ENCODE results near the gene TP63. TPM values are rescaled to one million over a fixed set of nuclear protein-coding genes. Genes with fewer than 3 reads are reported as not detected.

Gene TP63
- polyA plus RNA-seq, 3 donors, result 1.5 to 2.0 (median 2.0) TPM

- no peak for DNase-seq
Observed at GRCh38 chr3:189911001-189911400, 279.8 kb downstream of the TP63 start.

DNA sequence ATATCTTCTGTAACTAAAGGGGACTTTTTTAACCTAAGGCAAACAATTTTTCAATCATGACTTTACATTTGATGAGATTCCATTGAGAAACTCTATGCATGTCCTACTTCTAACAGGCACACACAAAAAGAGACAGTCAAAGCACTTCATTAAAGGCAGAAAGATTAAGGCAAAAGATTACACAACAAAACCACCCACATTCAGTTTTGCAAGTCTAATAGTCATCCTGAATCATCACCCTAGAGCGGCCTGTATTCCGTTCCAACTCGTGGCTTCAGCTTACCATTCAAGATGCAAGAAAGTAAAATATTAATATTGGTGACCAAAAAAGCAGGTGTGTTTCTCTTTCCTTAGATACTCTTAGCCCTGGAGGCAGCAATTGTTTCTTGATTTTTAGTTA, 283.6 kb downstream of the TP63 start:
- DNase-seq, result no peak

DNA sequence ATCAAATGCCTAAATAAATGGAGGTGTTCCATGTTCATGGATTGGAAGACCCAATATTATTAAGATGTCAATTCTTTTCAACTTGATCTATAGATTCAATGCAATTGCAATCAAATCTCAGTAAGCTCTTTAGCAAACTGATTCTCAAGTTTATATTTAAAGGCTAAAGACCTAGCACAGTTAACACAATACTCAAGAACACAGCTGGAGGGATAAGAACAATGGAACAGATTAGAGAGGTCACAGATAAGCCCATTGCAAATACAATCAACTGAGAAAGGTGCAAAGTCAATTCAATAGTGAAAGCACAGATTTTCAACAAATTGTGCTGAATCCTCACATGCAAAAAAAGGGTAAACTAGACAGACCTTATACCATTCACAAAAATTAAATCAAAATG, 290.6 kb downstream of the TP63 start:
- DNase-seq, result no peak

DNA sequence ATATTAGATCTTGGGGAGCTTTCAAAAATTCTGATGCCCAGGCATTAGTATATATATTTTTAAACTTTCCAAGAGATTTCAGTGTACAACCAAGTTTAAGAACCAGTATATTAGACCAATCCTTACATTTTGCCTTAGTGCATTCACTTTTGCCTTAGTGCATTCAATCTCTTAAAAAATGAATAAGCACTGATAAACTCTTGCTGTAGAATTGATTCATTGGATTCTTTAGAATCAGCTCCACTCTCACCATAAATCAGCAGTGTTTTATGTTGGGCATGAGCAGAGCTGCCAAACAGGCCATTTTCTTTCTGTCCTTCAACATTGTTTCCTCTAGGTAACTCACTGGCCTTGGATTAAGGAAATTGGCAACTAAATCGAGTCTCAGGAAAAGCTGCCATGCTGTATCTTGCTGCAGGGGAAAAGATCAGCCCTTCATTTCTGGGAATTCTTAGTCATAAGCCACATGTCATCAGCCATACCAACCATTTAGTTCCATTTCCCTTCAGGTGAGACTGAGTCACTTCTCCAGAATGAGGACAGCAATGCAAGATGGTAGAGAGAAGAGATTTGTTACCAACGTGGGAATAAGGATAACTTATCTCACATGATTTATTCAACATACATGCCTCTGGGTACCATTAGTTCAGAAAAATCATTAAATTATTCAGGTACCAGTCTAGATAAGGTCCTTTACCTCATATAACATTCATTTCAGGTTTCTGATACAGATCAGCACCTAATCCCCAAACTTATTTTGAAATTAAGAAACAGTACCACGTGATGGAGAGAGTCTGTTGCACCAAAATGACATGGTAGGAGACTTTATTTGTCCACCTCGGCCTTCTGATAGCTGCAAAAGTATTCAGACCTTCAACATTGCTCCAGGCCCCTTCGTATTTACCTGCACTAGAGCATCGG, 297.0 kb downstream of the TP63 start:
- DNase-seq, result no peak

- no peak for DNase-seq
Observed at GRCh38 chr3:189936201-189936945, 305.2 kb downstream of the TP63 start.

- DNase-seq, result no peak
Observed at GRCh38 chr3:189937302-189938127, 306.3 kb downstream of the TP63 start.

DNA sequence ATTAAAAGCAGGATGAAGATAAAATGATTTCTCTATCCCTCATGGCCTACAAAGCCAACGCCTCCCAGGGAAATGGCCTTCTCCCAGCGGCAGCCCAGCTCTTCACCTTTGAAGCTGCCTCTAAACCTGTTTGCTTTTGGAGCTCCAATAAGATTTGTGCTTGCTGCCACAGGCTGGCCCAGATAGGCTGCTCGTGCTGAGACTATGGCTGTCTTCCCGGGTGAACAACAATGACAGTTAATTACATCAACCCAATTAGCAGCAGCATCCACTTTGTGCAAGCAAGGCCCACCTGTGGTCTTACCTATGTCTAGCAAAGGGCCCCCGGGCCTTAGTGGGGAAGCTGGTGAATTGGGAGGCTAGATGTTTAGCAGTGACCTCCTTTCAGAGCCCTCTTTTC, 309.9 kb downstream of the TP63 start:
- DNase-seq, result no peak

DNA sequence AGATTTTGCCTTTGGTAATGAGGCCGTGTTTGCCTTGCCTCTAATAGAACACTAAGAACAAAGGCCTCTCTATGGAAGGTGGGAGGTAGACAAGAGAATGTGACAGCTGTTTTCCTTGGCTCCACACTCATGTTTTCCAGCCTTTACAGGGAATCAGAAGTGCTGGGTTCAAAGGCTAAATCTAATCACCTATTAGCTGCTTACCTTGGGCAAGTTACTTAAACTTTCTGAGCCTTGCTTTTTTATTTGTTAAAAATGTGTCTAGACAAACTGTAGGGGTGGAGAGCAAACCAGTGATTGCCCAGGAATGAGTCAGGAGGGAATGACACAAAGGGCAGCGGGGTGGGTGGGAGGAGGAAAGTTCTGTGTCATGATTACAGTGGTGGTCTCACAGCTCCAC, 310.5 kb downstream of the TP63 start:
- no peak for DNase-seq

DNA sequence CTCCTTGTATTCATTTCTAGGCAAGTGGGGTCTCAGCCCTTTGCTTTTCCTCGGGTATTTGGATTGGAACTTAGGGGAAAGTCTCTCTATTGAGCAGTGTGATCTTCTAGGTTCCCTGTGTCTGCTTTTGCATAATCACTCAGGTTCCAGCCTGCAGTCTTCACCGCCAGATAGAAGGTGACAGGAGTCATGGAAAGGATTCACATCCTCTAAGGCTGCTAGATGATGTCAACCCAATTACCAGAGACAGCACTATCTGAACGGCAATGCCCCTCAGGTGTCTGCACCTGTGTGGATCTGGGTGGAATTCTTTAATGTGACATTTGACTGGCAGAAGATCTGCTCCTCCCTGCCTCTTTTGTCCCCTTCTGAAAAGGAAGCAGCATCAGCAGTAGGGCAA, 311.8 kb downstream of the TP63 start:
- DNase-seq, result no peak

GRCh38 chr3:189944285-189945145, 313.3 kb downstream of the TP63 start:
- no peak for DNase-seq

DNA sequence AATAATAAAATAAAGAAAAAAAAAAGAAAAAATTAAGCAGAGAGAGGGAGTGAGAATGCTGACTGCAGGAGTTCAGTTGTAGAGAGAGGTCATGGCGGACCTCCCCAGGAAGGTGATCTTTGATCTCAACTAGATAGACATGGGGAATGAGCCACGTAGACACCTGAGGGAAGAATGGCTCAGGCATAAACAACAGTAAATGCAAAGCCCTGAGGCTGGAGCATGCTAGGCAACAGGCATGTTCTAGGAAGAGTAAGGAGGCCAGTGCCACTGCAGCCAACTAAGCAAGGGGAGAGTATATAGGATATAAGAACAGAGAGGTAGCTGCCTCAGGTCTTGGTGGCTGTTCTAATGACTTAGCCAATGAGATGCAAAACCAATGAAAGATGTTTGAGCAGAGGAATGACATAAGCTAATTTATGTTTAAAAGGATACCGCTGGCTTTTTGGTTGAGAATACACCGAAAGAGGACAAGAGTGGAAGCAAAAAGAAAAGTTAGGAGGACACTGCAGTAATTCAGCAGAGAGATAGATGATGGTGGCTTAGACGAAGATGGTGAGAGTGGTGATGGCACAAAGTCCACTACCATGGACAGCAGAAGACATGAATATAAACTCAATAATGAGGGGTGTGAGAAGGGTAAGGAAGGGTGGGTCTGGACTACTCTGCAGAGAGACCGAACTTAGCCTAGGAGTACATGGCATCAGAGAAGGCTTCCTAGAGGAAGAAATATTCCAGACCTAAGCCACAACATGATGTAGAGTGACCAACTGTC, 314.9 kb downstream of the TP63 start:
- no peak for DNase-seq

Data from renal pelvis (tissue), 4 donors.